CD4-positive, alpha-beta T cell treated with Interleukin-15 for 1 hour (primary cell): Measurements from ENCODE around the gene RHOT2.

ENCODE experiments used
- DNase-seq: peaks from one replicate; pipeline ENCODE4 v3.0.0-alpha.2; 2020

Gene RHOT2

DNA sequence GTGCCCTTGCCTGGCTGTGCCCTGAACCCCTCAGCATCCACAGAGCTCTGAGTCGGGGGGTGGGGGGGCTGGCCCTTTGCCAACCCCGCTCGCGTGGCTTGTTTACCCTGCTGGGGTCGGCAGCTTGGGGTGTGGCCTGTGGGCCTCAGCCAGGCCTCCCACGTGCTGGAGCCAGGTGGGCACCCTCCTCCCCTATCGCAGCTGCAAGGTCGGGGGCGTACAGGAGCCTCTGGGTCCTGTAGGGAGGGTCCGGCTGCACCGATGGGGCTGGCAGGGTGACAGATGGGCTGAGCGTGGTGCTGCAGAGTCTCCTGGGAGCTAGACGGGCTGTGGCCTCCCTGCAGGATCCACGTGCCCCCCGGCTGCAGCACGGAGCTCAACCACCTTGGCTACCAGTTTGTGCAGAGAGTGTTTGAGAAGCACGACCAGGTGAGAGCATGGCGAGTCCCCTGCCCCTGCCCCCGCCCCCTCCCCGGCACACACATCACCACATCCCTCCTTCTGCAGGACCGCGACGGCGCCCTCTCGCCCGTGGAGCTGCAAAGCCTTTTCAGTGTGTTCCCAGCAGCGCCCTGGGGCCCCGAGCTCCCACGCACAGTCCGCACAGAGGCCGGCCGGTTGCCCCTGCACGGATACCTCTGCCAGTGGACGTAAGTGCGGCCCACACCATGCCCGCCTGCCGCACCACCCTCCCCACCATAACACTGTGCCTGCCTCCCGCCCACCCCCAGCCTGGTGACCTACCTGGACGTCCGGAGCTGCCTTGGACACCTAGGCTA is 3.6 kb downstream of the RHOT2 start:
- DNase-seq: no peak

DNA sequence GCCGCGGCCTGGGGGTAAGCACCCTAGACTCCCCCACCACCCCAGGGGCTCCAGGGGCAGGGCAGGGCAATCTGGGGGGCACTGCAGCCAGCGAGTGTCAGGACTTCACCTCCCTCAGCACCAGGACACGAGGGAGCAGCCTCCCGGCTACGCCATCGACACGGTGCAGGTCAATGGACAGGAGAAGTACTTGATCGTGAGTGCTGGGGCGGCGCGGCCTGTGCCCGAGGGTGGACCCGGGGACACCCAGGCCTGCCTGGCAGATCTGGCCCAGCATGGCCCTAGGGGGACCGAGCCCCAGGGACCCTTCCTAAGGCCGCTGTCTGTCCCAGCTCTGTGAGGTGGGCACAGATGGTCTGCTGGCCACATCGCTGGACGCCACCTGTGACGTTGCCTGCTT is 4.4 kb downstream of the RHOT2 start:
- no peak for DNase-seq

DNA sequence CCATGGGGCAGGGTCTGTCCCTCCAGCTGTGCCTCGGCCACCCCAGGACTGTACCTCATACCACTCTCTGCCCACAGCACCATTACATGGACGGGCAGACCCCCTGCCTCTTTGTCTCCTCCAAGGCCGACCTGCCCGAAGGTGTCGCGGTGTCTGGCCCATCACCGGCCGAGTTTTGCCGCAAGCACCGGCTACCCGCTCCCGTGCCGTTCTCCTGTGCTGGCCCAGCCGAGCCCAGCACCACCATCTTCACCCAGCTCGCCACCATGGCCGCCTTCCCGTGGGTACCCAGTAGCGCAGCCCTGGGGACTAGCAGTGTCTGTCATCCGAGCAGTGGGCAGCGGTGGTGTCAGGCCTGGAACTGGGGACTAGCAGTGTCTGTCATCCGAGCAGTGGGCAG is 4.9 kb downstream of the RHOT2 start:
- no peak for DNase-seq

DNA sequence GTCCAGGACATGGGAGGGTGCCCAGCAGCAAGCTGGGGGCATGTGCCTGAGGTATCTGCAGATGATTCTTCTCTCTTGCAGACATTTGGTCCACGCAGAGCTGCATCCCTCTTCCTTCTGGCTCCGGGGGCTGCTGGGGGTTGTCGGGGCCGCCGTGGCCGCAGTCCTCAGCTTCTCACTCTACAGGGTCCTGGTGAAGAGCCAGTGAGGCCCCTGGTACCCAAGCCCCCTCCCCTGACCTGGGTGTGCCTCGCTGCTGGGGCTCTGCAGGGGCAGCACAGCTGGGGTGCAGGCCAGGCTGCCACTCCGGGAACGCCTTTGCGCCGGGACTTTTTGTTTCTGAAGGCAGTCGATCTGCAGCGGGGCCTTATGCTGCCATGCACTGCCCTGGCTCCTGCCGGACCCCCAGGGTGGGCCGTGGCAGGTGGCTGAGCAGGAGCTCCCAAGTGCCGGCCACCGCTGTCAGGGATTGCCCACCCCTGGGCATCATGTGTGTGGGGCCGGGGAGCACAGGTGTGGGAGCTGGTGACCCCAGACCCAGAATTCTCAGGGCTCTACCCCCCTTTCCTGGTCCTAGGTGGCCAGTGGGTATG is 5.6 kb downstream of the RHOT2 start:
- DNase-seq: no peak

DNA sequence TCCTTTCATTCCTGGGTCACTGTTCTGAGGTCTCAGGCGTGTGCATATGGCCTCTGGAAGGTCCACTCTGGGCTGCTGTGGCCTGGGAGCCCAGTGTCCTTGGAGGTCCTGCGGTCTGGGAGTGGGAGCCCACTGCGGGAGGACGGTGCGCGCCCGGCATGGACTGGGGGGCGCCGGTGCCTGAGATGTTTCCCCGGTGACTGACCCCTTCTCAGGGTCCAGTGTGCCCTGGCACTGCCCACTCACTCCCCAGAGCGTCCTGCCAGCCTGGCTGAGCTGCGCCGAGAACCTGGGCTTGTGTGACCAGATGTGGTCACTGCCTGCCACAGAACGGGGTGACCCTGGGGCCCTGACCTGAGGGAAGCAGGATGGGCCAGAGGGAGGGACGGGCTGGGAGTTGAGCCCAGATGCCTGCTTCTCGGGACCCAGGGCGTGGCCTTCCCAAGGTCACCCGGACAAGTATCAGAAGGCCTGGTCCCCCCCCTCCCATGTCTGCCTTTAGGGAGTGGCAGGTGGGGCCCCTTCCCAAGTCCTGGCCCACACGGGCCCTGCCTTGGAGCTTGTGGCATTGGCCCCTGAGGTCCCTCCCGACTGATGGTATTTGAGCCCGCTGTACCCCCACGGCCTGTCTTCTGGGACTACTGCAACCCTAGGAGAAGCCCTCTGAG is 6.4 kb downstream of the RHOT2 start:
- no peak for DNase-seq

DNA sequence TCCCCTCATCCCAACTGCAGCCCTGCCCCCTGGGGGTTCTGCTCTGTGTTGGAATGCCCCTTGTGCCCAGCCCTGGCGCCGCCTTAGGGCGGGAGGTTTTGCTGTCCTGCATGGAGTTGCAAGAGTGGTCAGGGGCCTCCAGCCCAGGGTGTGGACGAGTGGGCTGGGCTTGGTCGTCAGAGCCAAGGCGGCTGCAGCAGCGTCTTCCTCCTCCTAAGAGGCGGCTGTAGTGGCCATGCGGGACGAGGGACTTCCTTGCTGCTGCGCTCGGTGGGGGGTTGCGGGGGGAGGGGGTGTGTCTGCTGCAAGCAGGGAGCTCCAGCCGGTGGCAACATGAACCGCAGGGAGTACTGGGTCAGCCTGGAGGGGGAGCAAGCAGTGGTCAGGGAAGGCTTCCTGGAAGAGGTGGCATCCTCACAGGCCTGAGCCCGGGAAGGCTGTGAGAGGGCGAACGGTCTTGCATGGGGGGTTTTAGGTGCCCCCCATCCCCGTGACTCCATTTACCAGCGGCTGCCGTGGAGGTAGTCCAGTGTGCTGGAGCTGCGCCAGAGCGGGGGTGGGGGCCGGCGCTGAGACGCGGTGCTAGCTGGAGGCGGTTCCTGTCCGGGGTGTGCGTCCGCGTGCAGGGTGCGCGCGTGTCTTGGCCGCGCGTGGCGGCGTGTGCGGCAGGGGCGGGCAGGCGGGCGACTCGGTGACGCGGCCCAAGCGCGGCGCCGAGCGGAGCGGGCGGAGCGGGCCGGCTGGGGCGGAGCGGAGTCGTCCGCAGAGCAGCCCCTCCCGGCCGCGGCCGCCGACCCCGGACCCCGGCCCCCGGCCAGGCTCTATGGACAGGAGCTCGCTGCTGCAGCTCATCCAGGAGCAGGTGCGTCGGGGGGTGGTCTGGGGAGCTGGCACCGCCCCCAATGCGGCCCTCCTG is 7.3 kb downstream of the RHOT2 start, which contains the start of gene RHBDL1:
TSS of gene RHBDL1 (plus strand) at position 704 of the 916 bp plus-strand sequence. CDS start at position 824, 120 bp downstream.
- DNase-seq: no peak

DNA sequence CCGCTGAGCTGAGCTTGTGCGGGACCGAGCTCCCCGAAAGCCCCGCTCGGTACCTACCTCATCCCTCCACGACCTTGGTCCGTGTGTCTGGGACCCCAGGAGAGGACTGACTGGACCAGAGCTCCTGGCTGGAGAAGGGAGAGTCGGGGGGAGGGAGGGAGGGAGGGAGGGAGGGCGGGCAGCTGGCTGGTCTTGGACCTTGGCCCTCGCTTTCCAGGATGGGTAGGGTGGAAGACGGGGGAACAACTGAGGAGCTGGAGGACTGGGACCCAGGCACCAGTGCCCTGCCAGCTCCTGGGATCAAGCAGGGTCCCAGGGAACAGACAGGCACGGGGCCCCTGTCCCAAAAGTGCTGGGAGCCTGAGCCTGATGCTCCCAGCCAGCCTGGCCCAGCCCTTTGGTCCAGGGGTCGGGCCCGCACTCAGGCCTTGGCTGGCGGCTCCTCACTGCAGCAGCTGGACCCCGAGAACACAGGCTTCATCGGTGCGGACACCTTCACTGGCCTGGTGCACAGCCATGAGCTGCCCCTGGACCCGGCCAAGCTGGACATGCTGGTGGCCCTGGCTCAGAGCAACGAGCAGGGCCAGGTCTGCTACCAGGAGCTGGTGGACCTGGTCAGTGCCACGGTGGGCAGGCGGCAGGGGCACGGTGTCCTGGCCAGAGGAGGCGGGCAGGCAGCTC is 8.1 kb downstream of the RHOT2 start:
- no peak for DNase-seq

DNA sequence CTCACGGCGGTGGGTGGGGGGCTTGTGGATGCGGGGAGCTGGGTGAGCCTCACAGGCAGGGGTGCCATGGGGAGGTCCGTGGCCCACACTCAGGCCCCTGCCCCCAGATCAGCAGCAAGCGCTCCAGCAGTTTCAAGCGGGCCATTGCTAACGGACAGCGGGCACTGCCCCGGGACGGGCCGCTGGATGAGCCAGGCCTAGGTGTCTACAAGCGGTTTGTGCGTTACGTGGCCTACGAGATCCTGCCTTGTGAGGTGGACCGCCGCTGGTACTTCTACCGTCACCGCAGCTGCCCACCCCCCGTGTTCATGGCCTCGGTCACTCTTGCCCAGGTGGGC is 8.6 kb downstream of the RHOT2 start:
- DNase-seq: no peak

DNA sequence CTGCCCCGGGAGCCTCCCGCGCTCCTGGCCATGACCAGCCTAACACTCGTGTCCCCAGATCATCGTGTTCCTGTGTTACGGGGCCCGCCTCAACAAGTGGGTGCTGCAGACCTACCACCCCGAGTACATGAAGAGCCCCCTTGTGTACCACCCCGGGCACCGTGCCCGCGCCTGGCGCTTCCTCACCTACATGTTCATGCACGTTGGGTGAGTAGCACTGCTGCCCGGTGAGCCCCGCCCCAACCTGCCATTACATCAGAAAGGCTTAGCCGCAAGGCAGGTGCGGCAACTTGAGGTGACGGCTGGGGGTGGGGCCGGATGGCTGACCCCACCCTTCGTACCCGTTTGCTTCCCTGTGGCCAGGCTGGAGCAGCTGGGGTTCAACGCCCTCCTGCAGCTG is 9.0 kb downstream of the RHOT2 start:
- no peak for DNase-seq

DNA sequence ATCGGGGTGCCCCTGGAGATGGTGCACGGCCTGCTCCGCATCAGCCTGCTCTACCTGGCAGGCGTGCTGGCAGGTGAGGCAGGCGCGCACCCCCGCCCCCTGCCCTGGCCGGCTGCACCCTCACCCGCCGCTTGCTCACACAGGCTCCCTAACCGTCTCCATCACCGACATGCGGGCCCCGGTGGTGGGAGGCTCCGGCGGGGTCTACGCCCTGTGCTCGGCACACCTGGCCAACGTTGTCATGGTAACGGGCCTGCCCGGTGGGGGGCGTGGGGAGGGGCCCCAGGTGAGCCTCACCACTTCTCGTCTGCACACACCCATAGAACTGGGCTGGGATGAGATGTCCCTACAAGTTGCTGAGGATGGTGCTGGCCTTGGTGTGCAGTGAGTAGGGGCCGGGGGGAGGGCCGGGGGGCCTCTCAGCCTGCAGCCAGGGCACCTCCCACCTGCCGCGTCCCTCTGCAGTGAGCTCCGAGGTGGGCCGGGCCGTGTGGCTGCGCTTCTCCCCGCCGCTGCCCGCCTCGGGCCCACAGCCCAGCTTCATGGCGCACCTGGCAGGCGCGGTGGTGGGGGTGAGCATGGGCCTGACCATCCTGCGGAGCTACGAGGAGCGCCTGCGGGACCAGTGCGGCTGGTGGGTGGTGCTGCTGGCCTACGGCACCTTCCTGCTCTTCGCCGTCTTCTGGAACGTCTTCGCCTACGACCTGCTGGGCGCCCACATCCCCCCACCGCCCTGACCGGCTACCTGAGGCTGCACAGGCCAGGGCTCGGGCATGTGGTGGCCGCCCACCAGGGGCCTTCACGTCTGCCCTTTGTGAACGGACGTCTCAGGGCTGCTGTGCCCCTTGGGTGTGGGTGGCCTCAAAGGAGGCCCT is 9.6 kb downstream of the RHOT2 start:
- DNase-seq: no peak

DNA sequence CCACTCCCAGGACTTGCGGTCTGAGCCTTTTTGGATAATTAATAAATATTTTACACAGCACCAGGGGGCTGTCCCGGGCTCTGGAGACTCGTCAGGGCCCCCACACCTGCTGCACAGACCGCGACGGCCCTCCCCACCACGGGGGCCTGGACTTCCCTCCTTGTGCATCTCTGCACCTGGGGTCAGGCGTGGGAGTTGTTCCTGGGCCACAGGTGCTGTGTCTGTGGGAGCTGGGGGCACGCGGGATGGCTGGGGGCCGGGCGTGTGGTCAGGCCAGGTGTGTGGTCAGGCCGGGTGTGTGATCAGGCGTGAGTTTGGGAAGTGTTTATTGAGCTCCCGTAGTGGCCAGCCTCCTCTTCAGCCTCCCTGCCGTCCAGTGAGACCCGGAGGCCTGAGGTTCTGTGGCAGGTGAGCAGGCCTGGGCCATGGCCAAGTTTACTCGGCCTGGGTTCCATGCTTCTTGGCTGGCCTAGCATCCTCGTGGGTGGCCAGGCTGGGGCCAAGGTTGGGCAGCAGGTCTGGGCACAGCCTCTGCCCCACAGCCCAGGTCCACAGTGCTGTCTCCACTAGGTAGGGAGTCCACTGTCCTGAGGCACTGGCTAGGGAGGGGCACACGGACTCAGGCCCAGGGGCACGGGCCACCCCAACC is 10.4 kb downstream of the RHOT2 start:
- DNase-seq: no peak

DNA sequence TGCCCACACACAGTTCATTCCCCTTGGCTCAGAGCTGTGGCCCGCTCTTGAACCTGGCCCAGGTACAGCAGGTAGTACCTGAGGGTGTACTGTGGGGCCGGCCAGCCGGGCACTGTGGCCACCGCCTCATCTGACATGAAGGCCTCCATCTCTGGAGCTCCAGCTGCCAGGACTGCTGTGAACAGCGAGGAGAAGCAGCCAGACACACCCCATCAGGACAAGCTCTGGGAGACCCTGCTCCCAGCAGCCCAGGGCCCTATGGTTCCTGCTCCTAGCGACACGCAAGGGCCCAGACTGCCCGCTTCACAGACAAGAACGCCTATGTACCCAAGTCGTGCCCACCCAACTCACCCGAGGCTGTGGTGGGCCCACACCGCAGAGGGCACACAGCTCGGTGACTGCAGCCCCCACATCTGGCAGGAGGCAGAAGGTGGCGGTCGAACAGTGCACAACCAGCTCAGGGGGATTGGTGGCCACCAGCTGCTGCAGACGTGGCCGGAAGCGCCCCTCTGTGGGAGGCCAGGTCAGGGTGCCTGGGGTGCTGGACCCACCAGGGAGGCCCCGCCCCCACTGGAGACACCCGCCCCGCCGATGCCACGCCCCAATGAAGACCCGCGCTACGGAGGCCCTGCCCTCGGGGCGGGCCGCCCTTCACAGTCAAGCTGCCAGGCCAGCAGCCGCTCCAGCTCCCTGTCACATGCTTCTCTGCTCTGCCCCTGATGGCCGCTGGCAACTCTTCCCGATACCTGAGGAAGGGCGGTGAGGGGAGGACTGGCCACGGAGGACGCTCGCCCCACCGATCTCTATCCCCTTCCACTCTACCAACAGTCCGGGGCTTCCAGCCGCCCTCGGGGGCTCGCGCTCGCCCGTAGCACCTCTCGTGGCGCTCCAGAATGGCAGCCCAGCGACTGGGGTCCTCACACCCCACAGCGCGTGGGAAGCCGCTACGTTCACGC is 11.2 kb downstream of the RHOT2 start:
- peak; percentile 62 for DNase-seq

DNA sequence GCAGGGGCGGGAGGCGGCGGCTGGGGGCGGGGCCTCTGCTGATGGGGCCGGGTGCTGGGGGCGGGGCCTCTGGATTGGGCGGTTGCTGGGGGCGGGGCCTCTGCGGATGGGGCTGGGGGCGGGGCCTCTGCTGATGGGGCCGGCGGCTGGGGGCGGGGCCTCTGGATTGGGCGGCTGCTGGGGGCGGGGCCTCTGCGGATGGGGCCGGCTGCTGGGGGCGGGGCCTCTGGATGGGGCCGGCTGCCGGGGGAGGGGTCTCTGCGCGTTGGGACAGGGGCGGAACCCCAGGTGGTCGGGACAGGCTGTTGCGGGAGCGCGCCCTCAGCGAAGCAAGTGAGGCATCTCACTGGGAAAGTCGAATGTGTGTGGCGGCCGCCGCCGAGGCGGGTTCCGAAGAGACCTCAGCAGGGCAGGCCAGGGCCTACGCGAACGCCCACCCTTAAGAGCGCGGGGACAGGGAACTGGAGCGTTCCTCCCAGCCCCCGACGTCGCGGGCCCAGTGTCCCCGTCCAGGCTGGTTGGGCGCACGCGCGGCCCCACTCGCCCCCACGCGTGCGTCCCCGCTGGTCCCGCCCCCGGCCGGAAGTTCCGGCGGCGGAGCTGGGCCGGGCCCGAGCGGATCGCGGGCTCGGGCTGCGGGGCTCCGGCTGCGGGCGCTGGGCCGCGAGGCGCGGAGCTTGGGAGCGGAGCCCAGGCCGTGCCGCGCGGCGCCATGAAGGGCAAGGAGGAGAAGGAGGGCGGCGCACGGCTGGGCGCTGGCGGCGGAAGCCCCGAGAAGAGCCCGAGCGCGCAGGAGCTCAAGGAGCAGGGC is 12.1 kb downstream of the RHOT2 start, which contains the start of gene STUB1:
TSS of gene STUB1 (plus strand) at position 597 of the 811 bp plus-strand sequence. CDS start at position 713, 116 bp downstream.
- DNase-seq: peak; percentile 86

DNA sequence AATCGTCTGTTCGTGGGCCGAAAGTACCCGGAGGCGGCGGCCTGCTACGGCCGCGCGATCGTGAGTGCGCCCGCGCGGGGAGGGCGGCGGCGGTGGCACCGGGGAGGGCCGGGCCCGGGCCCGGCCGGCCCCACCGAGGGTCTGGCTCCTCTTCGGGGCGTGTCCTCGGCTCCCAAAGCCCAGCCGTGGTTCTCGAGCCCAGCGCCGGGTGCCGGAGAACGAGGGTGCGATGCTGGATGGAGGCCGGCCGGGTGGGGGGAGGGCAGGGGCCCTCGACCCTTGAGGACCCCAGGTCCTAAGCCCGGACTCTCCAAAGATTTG is 12.7 kb downstream of the RHOT2 start:
- no peak for DNase-seq

DNA sequence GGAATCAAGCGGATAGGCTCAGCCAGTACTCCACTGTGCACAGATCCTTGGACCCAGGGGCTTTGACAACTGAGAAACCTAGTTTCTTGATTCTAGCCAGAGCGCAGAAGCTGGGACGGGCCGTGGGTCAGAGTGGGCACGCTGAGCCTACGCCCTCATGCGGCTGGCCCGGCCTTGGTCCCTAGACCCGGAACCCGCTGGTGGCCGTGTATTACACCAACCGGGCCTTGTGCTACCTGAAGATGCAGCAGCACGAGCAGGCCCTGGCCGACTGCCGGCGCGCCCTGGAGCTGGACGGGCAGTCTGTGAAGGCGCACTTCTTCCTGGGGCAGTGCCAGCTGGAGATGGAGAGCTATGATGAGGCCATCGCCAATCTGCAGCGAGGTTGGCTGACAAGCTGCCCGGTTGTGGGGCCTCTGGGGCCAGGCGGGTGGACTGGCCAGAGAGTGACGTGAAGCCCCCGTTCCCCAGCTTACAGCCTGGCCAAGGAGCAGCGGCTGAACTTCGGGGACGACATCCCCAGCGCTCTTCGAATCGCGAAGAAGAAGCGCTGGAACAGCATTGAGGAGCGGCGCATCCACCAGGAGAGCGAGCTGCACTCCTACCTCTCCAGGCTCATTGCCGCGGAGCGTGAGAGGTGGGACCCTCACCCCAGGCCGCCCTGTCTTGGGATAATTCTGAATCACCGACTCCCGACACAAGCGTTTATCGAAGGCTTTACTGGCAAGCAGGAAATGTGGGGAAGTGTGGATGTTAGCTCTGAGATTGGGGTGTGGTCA is 13.2 kb downstream of the RHOT2 start:
- DNase-seq: no peak

DNA sequence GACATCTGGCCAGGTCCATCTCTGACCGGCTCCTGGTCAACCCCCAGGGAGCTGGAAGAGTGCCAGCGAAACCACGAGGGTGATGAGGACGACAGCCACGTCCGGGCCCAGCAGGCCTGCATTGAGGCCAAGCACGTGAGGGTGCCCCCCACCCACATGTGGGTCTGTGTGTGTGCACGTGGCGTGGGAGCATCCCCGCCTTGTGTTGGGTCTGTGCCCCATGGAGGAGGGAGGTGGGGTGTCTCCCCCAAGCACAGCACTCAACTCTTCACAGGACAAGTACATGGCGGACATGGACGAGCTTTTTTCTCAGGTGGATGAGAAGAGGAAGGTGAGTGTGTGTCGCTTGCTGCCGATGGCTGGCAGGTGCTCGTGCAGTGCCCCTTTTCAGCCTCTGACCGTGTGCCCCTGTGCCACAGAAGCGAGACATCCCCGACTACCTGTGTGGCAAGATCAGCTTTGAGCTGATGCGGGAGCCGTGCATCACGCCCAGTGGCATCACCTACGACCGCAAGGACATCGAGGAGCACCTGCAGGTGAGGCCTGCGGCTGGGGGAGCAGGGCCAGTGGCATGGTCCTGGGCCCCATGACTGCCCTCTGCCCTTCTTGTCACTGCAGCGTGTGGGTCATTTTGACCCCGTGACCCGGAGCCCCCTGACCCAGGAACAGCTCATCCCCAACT is 14.0 kb downstream of the RHOT2 start:
- DNase-seq: no peak
